B cell (primary cell): ENCODE data around the gene TIMMDC1.

Experiments used
- CTCF ChIP-seq: fragments of 200-600 bp; IDR thresholded peaks from one replicate; pipeline ENCODE4 v1.8.0; 2022; ENCODE audit warnings: antibody characterized with exemption, mild to moderate bottlenecking
- EZH2 ChIP-seq: IDR thresholded peaks from 2 replicates; pipeline ENCODE4 v1.6.1; 2012; ENCODE audit warnings: borderline replicate concordance, low read depth, mild to moderate bottlenecking, moderate library complexity, low read length; ENCODE audit not compliant: insufficient read depth, poor library complexity, severe bottlenecking

GRCh38 chr3:119514637-119515036 is 16.3 kb downstream of the TIMMDC1 start:
- TF ChIP-seq CTCF (no peak), EZH2 (no peak)
